DMS153 (cell line): ENCODE measurements around the gene CCNJL.
"Not testable (repeated sequence)": the region's sequence is repeated elsewhere in the genome, so short reads cannot be mapped to it uniquely, and the experiment has no call there.

Experiments used
- DNase-seq: peaks from one replicate; lab custom pipeline; 2025; lab: John Stamatoyannopoulos, UW

The CCNJL gene

GRCh38 chr5:160312134-160312959, at the start of gene CCNJL:
Gene CCNJL (minus strand): TSS chr5:160312564. CDS start chr5:160311923, 641 bp downstream.
- peak; percentile 54 for DNase-seq

- no peak for DNase-seq
These were observed 49.4 kb upstream of the CCNJL start for GRCh38 chr5:160361624-160362228.

GRCh38 chr5:160360310-160360709, 47.9 kb upstream of the CCNJL start:
- DNase-seq, result no peak

- DNase-seq, result no peak
These were observed 47.5 kb upstream of the CCNJL start for GRCh38 chr5:160359816-160360215.

- no peak for DNase-seq
These were observed 46.9 kb upstream of the CCNJL start for GRCh38 chr5:160359242-160359641.

GRCh38 chr5:160357861-160358411, 45.6 kb upstream of the CCNJL start:
- no peak for DNase-seq

- no peak for DNase-seq
These were observed 45.0 kb upstream of the CCNJL start for GRCh38 chr5:160357394-160357793.

- no peak for DNase-seq
These were observed 44.4 kb upstream of the CCNJL start for GRCh38 chr5:160356550-160357347.

GRCh38 chr5:160354666-160355065, 42.3 kb upstream of the CCNJL start:
- no peak for DNase-seq

- no peak for DNase-seq
These were observed 41.0 kb upstream of the CCNJL start for GRCh38 chr5:160353379-160353778.

- DNase-seq, result no peak
These were observed 39.9 kb upstream of the CCNJL start for GRCh38 chr5:160352308-160352707.

GRCh38 chr5:160349935-160350303, 37.6 kb upstream of the CCNJL start:
- DNase-seq, result no peak

- DNase-seq, result no peak
These were observed 37.0 kb upstream of the CCNJL start for GRCh38 chr5:160349249-160349934.

- no peak for DNase-seq
These were observed 35.7 kb upstream of the CCNJL start for GRCh38 chr5:160348080-160348479.

GRCh38 chr5:160347448-160347847, 35.1 kb upstream of the CCNJL start:
- no peak for DNase-seq

GRCh38 chr5:160342413-160342941, 30.1 kb upstream of the CCNJL start:
- no peak for DNase-seq

GRCh38 chr5:160341309-160341870, 29.0 kb upstream of the CCNJL start:
- DNase-seq, result no peak

GRCh38 chr5:160340513-160340912, 28.1 kb upstream of the CCNJL start:
- not testable (repeated sequence) for DNase-seq

- DNase-seq, result no peak
These were observed 27.2 kb upstream of the CCNJL start for GRCh38 chr5:160339406-160340130.

GRCh38 chr5:160334716-160335115, 22.4 kb upstream of the CCNJL start:
- DNase-seq, result not testable (repeated sequence)

- DNase-seq, result no peak
These were observed 21.4 kb upstream of the CCNJL start for GRCh38 chr5:160333721-160334120.
